Esophagus (tissue), 2 donors: ENCODE measurements around the gene PYGB. TPM values are rescaled to one million over a fixed set of nuclear protein-coding genes. Genes with fewer than 3 reads are reported as not detected.

Experiments used
- H3K27ac ChIP-seq, 2 donors: one replicate each; pipeline ENCODE4 v1.5.1; 2013; ENCODE audit warnings: low read depth in 2 of 2, mild to moderate bottlenecking in 2 of 2, inconsistent platforms in 1 of 2, low read length in 1 of 2, moderate library complexity in 1 of 2
- H3K27me3 ChIP-seq, 2 donors: one replicate each; pipeline ENCODE4 v1.6.1; 2013; ENCODE audit warnings: low read length in 2 of 2, control low read depth in 1 of 2, mild to moderate bottlenecking in 1 of 2; ENCODE audit not compliant: insufficient read depth in 2 of 2, control insufficient read depth in 1 of 2
- H3K36me3 ChIP-seq, 2 donors: one replicate each; pipeline ENCODE4 v1.6.1; 2013; ENCODE audit warnings: low read length in 1 of 2; ENCODE audit not compliant: control insufficient read depth in 2 of 2, insufficient read depth in 2 of 2
- H3K4me1 ChIP-seq, 2 donors: one replicate each; pipeline ENCODE4 v1.6.1; 2013; ENCODE audit warnings: low read length in 1 of 2; ENCODE audit not compliant: control insufficient read depth in 2 of 2, insufficient read depth in 2 of 2
- H3K4me3 ChIP-seq, 2 donors: one replicate each; pipeline ENCODE4 v1.5.1; 2013; ENCODE audit warnings: low read length in 2 of 2, mild to moderate bottlenecking in 2 of 2, low read depth in 1 of 2, moderate library complexity in 1 of 2
- H3K9me3 ChIP-seq, 2 donors: one replicate each; pipeline ENCODE4 v1.6.1; 2013; ENCODE audit warnings: mild to moderate bottlenecking in 2 of 2, low read depth in 1 of 2, low read length in 1 of 2, moderate library complexity in 1 of 2; ENCODE audit not compliant: control insufficient read depth in 2 of 2, insufficient read depth in 1 of 2
- WGBS, 2 donors: extraction: QIAGEN DNeasy Blood & Tissue Kit; methylation state at CpG; one replicate each; pipeline ENCODE4 v1.1.7; 2013; 5-methylcytosine and 5-hydroxymethylcytosine counted together
- polyA plus RNA-seq, 2 donors: library from polyadenylated mRNA; stranded (reverse); fragments of 200-250 nt; gene quantifications; one replicate each; pipeline ENCODE4 v1.2.3, GENCODE V29; 2013
- donor health status: healthy with polysubstance abuse.
- donor health status: Bipolar disorder and iron deficiency.

Gene PYGB
- polyA plus RNA-seq, 2 donors = 38.0 to 59.7 TPM

GRCh38 chr20:25341716-25342680 lies 94.1 kb downstream of the PYGB start:
- Histone ChIP-seq H3K27ac (no peak overlapping the region), H3K36me3 (peaks cover 0 to 3% of the 10 kb centered on the region in 2 donors), H3K27me3 (no peaks in the 10 kb centered on the region), H3K4me3 (no peak overlapping the region), H3K9me3 (no peaks in the 10 kb centered on the region), H3K4me1 (peaks cover 3 to 7% of the 10 kb centered on the region in 2 donors)
- 81% methylated on average over 9 of the region's 9 CpGs for WGBS, 2 donors

- peaks cover 2 to 4% of the 10 kb centered on the region in 2 donors for H3K4me1 ChIP-seq
- no peak overlapping the region for H3K27ac ChIP-seq
- no peaks in the 10 kb centered on the region for H3K9me3 ChIP-seq
- H3K36me3 ChIP-seq = no peaks in the 10 kb centered on the region
- 94% methylated on average over 3 of the region's 3 CpGs for WGBS, 2 donors
- no peak overlapping the region for H3K4me3 ChIP-seq
- H3K27me3 ChIP-seq = no peaks in the 10 kb centered on the region
These were observed 96.7 kb downstream of the PYGB start for GRCh38 chr20:25344634-25345033.

- H3K4me1 ChIP-seq = no peaks in the 10 kb centered on the region
- H3K36me3 ChIP-seq = no peaks in the 10 kb centered on the region
- H3K9me3 ChIP-seq = no peaks in the 10 kb centered on the region
- WGBS, 2 donors = 78 to 93% methylated on average over 1 of the region's 1 CpG
- no peak overlapping the region for H3K4me3 ChIP-seq
- H3K27me3 ChIP-seq = no peaks in the 10 kb centered on the region
- H3K27ac ChIP-seq = no peak overlapping the region
These were observed 97.8 kb downstream of the PYGB start for GRCh38 chr20:25345721-25346120.

GRCh38 chr20:25346349-25346748 lies 98.5 kb downstream of the PYGB start:
- Histone ChIP-seq H3K4me1 (no peaks in the 10 kb centered on the region), H3K4me3 (no peak overlapping the region), H3K36me3 (no peaks in the 10 kb centered on the region), H3K27ac (no peak overlapping the region), H3K27me3 (no peaks in the 10 kb centered on the region), H3K9me3 (no peaks in the 10 kb centered on the region)
- WGBS, 2 donors = 91 to 96% methylated on average over 6 of the region's 6 CpGs

Other genes starting within 250 kb of the PYGB start
- gene ACSS1, start 189.9 kb upstream of the PYGB start, polyA plus RNA-seq = 1 to 10 TPM; 8.0 to 8.8 TPM
- gene VSX1, start 165.9 kb upstream of the PYGB start, polyA plus RNA-seq = not detected
- gene ENTPD6, start 52.4 kb upstream of the PYGB start, polyA plus RNA-seq = 10 to 100 TPM; 26.4 to 38.5 TPM
- gene ABHD12, start 142.8 kb downstream of the PYGB start, polyA plus RNA-seq = 10 to 100 TPM; 36.9 to 42.3 TPM
- gene GINS1, start 159.6 kb downstream of the PYGB start, polyA plus RNA-seq = 1 to 10 TPM; 4.1 to 5.9 TPM